SU-DHL-6 (cell line): ENCODE results near the gene CAP1.

Source experiments
- H2AFZ ChIP-seq: fragments of 200-600 bp; sonication (generic); 2 replicates; pipeline ENCODE4 v1.6.1; 2014; ENCODE audit warnings: low read depth, mild to moderate bottlenecking, moderate library complexity, mixed read lengths, antibody characterized with exemption, low read length; ENCODE audit not compliant: severe bottlenecking
- H3F3A ChIP-seq: fragments of 200-600 bp; shearing (Covaris generic); 2 replicates; pipeline ENCODE4 v1.6.0; 2016; ENCODE audit warnings: antibody characterized with exemption, mild to moderate bottlenecking; ENCODE audit not compliant: insufficient read depth
- H3K27ac ChIP-seq: fragments of 200-600 bp; sonication (generic); 2 replicates; pipeline ENCODE4 v1.5.1; 2016; ENCODE audit warnings: low read depth, mild to moderate bottlenecking, low read length, moderate library complexity, mixed read lengths
- H3K27me3 ChIP-seq: fragments of 200-600 bp; sonication (generic), shearing (Covaris generic); 2 replicates; pipeline ENCODE4 v1.6.0; 2014; ENCODE audit warnings: mild to moderate bottlenecking, low read length
- H3K36me3 ChIP-seq: fragments of 200-600 bp; sonication (generic); 2 replicates; pipeline ENCODE4 v1.6.1; 2014; ENCODE audit warnings: mild to moderate bottlenecking, low read length, mixed read lengths
- H3K4me2 ChIP-seq: fragments of 300-600, 200-600 bp; shearing (Covaris generic), sonication (generic); 2 replicates; pipeline ENCODE4 v1.6.0; 2014; ENCODE audit warnings: low read length, low read depth, mild to moderate bottlenecking; ENCODE audit not compliant: poor library complexity, severe bottlenecking
- H3K4me3 ChIP-seq: fragments of 200-600 bp; sonication (generic); 2 replicates; pipeline ENCODE4 v1.5.1; 2014; ENCODE audit warnings: antibody characterized with exemption, low read length, mild to moderate bottlenecking, mixed read lengths; ENCODE audit not compliant: insufficient read depth, poor library complexity, severe bottlenecking
- H3K79me2 ChIP-seq: fragments of 200-600 bp; sonication (generic); 2 replicates; pipeline ENCODE4 v1.6.1; 2014; ENCODE audit warnings: mild to moderate bottlenecking, low read length, moderate library complexity; ENCODE audit not compliant: insufficient read depth
- H3K9ac ChIP-seq: fragments of 200-600 bp; sonication (generic); 2 replicates; pipeline ENCODE4 v1.7.0; 2014; ENCODE audit warnings: mild to moderate bottlenecking, low read length
- H3K9me2 ChIP-seq: fragments of 200-600 bp; sonication (generic); replicated peaks from 2 replicates; pipeline ENCODE4 v1.6.1; 2014; ENCODE audit warnings: low read length; ENCODE audit not compliant: insufficient read depth
- H3K9me3 ChIP-seq: fragments of 200-600 bp; sonication (generic); 2 replicates; pipeline ENCODE4 v1.6.1; 2014; ENCODE audit warnings: low read length, mixed read lengths; ENCODE audit not compliant: insufficient read depth
- H4K20me1 ChIP-seq: fragments of 200-600 bp; sonication (generic); 2 replicates; pipeline ENCODE4 v1.6.1; 2014; ENCODE audit warnings: low read depth, mild to moderate bottlenecking, antibody characterized with exemption, low read length, moderate library complexity, mixed read lengths
- EZH2phosphoT487 ChIP-seq: fragments of 200-600 bp; sonication (generic), shearing (Covaris generic); conservative IDR thresholded peaks from 2 replicates; pipeline ENCODE4 v1.6.1; 2018; ENCODE audit warnings: mild to moderate bottlenecking, antibody characterized with exemption, low read length, moderate library complexity, mixed read lengths
- TF ChIP-seq, protein P1 (sequence below): fragments of 200-600 bp; sonication (generic); IDR thresholded peaks from one replicate; pipeline ENCODE4 v1.5.1; 2017; ENCODE audit warnings: antibody characterized with exemption, mild to moderate bottlenecking, low read length, moderate library complexity; ENCODE audit not compliant: insufficient read depth, poor library complexity, severe bottlenecking

Gene CAP1

DNA sequence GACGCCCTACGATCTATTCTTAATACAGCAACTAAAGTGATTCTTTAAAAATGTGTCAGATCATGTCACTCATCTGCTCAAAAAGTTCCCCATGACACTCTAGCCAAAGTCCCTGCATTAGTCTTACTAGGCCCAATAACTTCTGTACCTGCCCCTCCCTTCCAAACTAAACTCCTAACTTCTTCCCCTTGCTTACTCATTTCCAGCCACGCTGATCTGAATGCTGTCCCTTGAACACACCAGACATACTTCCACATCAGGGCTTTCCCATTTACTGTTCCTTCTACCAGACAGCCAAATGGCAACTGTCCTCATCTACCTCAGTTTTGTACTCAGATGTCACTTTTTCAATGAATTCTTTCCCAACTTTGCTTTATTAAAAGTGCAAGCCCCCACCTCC is 55.3 kb downstream of the CAP1 start:
- H3K4me3 ChIP-seq: no peak overlapping the region
- H3F3A ChIP-seq: no peaks in the 10 kb centered on the region
- peak overlapping the region; percentile 81 for H3K4me2 ChIP-seq
- H3K9ac ChIP-seq: 0 out of 2 replicates have a peak overlapping the region, but pooled peaks have one; percentile 74
- no peaks in the 10 kb centered on the region for H4K20me1 ChIP-seq
- no peak overlapping the region for H2AFZ ChIP-seq
- peaks cover 6% of the 10 kb centered on the region; the same call in 1 of the 2 replicates for H3K36me3 ChIP-seq
- no peak overlapping the region for H3K27ac ChIP-seq
- no peaks in the 10 kb centered on the region for H3K27me3 ChIP-seq
- peaks cover 32% of the 10 kb centered on the region for H3K79me2 ChIP-seq
- TF ChIP-seq, protein P1, sequence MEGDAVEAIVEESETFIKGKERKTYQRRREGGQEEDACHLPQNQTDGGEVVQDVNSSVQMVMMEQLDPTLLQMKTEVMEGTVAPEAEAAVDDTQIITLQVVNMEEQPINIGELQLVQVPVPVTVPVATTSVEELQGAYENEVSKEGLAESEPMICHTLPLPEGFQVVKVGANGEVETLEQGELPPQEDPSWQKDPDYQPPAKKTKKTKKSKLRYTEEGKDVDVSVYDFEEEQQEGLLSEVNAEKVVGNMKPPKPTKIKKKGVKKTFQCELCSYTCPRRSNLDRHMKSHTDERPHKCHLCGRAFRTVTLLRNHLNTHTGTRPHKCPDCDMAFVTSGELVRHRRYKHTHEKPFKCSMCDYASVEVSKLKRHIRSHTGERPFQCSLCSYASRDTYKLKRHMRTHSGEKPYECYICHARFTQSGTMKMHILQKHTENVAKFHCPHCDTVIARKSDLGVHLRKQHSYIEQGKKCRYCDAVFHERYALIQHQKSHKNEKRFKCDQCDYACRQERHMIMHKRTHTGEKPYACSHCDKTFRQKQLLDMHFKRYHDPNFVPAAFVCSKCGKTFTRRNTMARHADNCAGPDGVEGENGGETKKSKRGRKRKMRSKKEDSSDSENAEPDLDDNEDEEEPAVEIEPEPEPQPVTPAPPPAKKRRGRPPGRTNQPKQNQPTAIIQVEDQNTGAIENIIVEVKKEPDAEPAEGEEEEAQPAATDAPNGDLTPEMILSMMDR: no peak
- TF ChIP-seq EZH2phosphoT487: no peak
- H3K9me3 ChIP-seq: no peaks in the 10 kb centered on the region
- no peaks in the 10 kb centered on the region for H3K9me2 ChIP-seq

DNA sequence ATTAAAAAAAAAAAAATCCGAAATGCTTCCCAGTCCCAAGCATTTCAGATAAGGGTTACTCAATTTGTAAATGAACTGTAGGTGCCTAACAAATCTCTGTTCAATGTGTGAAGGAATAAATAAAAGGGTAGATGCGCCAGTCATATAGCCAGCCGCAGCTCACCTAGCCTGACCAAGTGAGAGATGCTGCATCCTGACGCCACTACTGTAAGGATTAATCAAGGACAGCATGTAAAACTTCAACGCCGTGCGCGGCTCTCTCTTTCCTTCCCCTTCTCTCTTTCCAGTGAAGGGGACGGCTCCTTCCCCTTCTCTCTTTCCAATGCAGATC is 56.1 kb downstream of the CAP1 start:
- no peaks in the 10 kb centered on the region for H3F3A ChIP-seq
- H3K36me3 ChIP-seq: no peaks in the 10 kb centered on the region
- H3K27me3 ChIP-seq: no peaks in the 10 kb centered on the region
- H3K9ac ChIP-seq: peak overlapping the region; percentile 74
- TF ChIP-seq EZH2phosphoT487: no peak
- TF ChIP-seq, protein P1: no peak
- H3K27ac ChIP-seq: no peak overlapping the region
- H4K20me1 ChIP-seq: no peaks in the 10 kb centered on the region
- H3K9me3 ChIP-seq: no peaks in the 10 kb centered on the region
- no peaks in the 10 kb centered on the region for H3K9me2 ChIP-seq
- peak overlapping the region; percentile 81 for H3K4me2 ChIP-seq
- peak overlapping the region; percentile 95 for H2AFZ ChIP-seq
- H3K79me2 ChIP-seq: peaks cover 32% of the 10 kb centered on the region
- H3K4me3 ChIP-seq: peak overlapping the region; percentile 93

DNA sequence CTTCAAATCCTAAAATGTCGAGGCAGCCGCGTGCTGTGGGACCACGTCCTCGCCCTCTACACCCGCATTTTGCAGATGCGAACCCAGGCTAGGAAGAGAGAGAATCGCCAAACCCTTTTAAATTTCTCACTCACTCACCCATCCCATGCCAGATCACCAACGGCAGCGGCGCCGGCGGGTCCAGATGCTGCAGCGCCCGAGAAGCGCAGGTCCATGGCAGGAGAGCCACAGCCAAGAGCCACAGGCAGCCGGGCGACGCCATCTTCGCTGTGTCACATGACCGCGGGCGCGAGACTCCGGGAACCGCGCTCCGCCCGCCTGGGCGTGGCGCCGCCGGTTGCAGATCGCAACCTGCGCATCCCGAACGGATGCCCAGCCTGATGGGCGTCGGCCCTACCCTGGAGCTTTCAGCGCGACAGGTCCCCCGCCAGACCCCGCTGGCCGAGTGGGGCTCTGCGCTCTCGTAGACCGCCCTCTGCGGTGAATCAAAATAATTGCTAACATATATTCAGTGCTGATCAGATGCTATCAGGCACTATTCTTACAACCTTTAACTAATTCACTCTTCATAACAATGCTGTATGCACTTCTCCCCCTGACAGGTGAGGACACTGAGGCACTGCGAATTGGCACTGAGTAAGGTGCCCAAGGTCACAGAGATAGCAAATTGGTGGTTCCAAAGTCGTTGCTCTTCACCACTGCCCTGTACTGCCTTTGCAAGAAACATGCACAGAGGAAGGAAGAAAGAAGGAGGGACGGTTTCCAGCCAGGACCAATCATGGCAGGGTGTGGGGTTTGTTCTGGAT is 56.7 kb downstream of the CAP1 start, which contains the start of gene PPT1:
Gene PPT1 (minus strand): TSS at position 276 of the 806 bp plus-strand sequence. CDS start 14 bp downstream, at position 262.
- Histone ChIP-seq H3K27me3 (no peaks in the 10 kb centered on the region), H3K9me3 (no peaks in the 10 kb centered on the region), H3K79me2 (peaks cover 32% of the 10 kb centered on the region), H4K20me1 (no peaks in the 10 kb centered on the region), H3K36me3 (no peaks in the 10 kb centered on the region), H3K4me3 (peak within 1 kb of the TSS; percentile 93), H3K4me2 (peak within 1 kb of the TSS; percentile 81), H3K27ac (no peak within 1 kb of the TSS; the same call in 1 of the 2 replicates), H2AFZ (peak within 1 kb of the TSS; percentile 95), H3K9me2 (no peaks in the 10 kb centered on the region), H3K9ac (peak within 1 kb of the TSS; percentile 74), H3F3A (no peaks in the 10 kb centered on the region)
- TF ChIP-seq, protein P1: no peak
- no peak for TF ChIP-seq EZH2phosphoT487
